Uterus (tissue), 4 donors: Measurements from ENCODE around the gene ST3GAL6. TPM values are rescaled to one million over a fixed set of nuclear protein-coding genes. Genes with fewer than 3 reads are reported as not detected.

Experiments
- DNase-seq, 2 donors: peaks; one replicate each; pipeline ENCODE4 v3.0.0-alpha.2; 2019 to 2020
- H3K27ac ChIP-seq, 2 donors: fragments of 200-600 bp; sonication (generic); 1 replicate in 1 of 2; 2 replicates in 1 of 2; pipeline ENCODE4 v1.5.1; 2016 to 2018
- H3K27me3 ChIP-seq, 2 donors: fragments of 200-600 bp; sonication (generic); one replicate each; pipeline ENCODE4 v1.5.1; 2018 to 2019; ENCODE audit warnings: control low read depth in 1 of 2
- H3K36me3 ChIP-seq, 2 donors: fragments of 200-600 bp; sonication (generic); one replicate each; pipeline ENCODE4 v1.5.1; 2019; ENCODE audit warnings: control low read depth in 1 of 2
- H3K4me1 ChIP-seq, 2 donors: fragments of 200-600 bp; sonication (generic); one replicate each; pipeline ENCODE4 v1.5.1; 2018 to 2019; ENCODE audit warnings: control low read depth in 1 of 2
- H3K4me3 ChIP-seq, 2 donors: fragments of 200-600 bp; sonication (generic); 1 replicate in 1 of 2; 2 replicates in 1 of 2; pipeline ENCODE4 v1.5.1; 2018 to 2019; ENCODE audit warnings: mild to moderate bottlenecking in 1 of 2
- H3K9me3 ChIP-seq, 2 donors: fragments of 200-600 bp; sonication (generic); one replicate each; pipeline ENCODE4 v1.5.1; 2019; ENCODE audit warnings: control low read depth in 1 of 2
- POLR2A ChIP-seq, 2 donors: fragments of 450-650 bp; IDR thresholded peaks; one replicate each; pipeline ENCODE4 v1.6.1; 2016; ENCODE audit warnings: antibody characterized with exemption in 2 of 2, mild to moderate bottlenecking in 1 of 2, moderate library complexity in 1 of 2
- intact Hi-C: fragments of 100-400 bp; cut with DNase I; formaldehyde crosslinking; loops from one replicate; pipeline ENCODE4 v1.15.1; 2023; ENCODE audit warnings: low total_unique reads
- total RNA-seq, 4 donors: library from RNA; depleted of rRNA in 3 of 4; stranded (reverse); fragments of >200 nt in 3 of 4; gene quantifications; one replicate each; pipeline versions ENCODE4 v1.1.0 to v1.2.4, GENCODE V29; 2014 to 2023
- TF ChIP-seq, protein P1 (sequence below), 4 experiments: fragments of 200-600 bp in 2 of 4; fragments of 450-650 bp in 2 of 4; sonication (generic) in 2 of 4; IDR thresholded peaks; one replicate each; pipeline ENCODE4 v1.5.1; 2016 to 2019; ENCODE audit warnings: antibody characterized with exemption in 4 of 4, mild to moderate bottlenecking in 2 of 4, moderate library complexity in 1 of 4
- donor health status: DM: yes; HTN: yes; CAD: no.

Gene ST3GAL6
- total RNA-seq, 4 donors from 2014 or later: 1.8 to 14.9 (median 9.6) TPM

DNA sequence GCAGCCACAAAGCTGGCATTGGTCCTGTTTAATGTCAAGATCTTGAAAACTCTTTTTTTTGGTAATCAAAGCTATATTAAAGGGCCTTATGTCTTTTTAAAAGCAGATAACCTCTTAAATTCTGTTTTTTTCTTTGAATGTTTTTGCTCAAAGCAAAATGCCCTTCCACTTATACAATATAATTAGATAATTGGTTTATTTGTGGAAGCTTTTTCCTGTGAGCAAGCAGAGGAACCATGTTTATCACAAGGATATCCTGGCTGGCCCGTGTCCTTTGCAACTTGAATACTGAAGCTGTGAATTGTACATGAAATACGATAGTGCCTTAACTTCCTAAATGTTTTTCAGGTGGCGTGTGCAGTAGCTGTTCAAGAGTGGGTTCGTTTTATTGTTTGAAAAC, 2.6 kb downstream of the ST3GAL6 start:
- H3K4me3 ChIP-seq: no peak overlapping the region
- no peaks in the 10 kb centered on the region for H3K4me1 ChIP-seq
- intact Hi-C loops: no loop called here
- no peak overlapping the region for H3K27ac ChIP-seq
- no peak for TF ChIP-seq POLR2A (IDR thresholded peaks at IDR 0.05)
- TF ChIP-seq, protein P1, sequence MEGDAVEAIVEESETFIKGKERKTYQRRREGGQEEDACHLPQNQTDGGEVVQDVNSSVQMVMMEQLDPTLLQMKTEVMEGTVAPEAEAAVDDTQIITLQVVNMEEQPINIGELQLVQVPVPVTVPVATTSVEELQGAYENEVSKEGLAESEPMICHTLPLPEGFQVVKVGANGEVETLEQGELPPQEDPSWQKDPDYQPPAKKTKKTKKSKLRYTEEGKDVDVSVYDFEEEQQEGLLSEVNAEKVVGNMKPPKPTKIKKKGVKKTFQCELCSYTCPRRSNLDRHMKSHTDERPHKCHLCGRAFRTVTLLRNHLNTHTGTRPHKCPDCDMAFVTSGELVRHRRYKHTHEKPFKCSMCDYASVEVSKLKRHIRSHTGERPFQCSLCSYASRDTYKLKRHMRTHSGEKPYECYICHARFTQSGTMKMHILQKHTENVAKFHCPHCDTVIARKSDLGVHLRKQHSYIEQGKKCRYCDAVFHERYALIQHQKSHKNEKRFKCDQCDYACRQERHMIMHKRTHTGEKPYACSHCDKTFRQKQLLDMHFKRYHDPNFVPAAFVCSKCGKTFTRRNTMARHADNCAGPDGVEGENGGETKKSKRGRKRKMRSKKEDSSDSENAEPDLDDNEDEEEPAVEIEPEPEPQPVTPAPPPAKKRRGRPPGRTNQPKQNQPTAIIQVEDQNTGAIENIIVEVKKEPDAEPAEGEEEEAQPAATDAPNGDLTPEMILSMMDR (IDR thresholded peaks at IDR 0.05): no peak
- DNase-seq: no peak
- no peaks in the 10 kb centered on the region for H3K9me3 ChIP-seq
- no peaks in the 10 kb centered on the region for H3K36me3 ChIP-seq
- H3K27me3 ChIP-seq: no peaks in the 10 kb centered on the region

DNA sequence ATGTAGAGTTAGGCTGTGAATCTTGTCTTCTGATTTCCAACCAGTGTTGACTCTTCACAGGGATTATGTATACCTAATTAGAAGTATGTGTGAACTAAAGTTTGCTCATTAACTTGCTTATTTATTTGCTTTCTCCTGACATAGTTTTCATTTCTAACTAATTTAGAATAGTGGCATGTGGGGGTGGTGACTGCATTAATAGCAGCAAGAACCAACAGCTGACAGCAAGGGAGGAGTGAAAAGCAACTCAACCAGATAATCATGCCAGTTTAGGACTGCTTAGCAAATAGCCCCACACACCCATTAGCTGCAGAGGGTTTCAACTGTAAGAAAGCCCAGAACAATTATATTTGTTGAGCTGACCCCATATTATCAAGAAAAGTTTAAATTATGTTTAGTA, 3.8 kb downstream of the ST3GAL6 start:
- Histone ChIP-seq H3K36me3 (no peaks in the 10 kb centered on the region), H3K27ac (no peak overlapping the region), H3K9me3 (no peaks in the 10 kb centered on the region), H3K4me3 (no peak overlapping the region), H3K4me1 (no peaks in the 10 kb centered on the region), H3K27me3 (no peaks in the 10 kb centered on the region)
- DNase-seq: no peak
- no peak for TF ChIP-seq POLR2A (IDR thresholded peaks at IDR 0.05)
- TF ChIP-seq, protein P1 (IDR thresholded peaks at IDR 0.05): no peak
- intact Hi-C loops: no loop called here

DNA sequence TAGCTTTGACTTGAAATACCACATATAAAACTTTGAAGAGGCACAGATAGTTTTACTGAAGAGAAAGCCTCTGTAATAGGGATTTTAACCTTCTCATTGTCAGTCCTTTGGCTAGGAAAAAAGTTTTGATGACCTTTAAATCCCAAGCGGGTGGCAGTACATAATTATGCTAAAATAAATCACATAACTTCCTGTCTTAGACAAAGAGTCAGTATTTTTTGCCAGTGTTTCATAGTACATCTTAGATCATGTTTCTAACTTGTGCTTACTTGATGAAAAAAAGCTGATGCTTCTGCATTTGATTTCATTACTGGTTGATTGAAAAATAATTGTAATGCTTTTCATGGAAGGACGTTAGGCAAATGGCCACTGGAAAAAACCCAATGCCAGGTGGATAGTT, 5.8 kb downstream of the ST3GAL6 start:
- TF ChIP-seq, protein P1 (IDR thresholded peaks at IDR 0.05): no peak
- no peak for TF ChIP-seq POLR2A (IDR thresholded peaks at IDR 0.05)
- no peaks in the 10 kb centered on the region for H3K9me3 ChIP-seq
- H3K36me3 ChIP-seq: no peaks in the 10 kb centered on the region
- H3K4me1 ChIP-seq: no peaks in the 10 kb centered on the region
- H3K27ac ChIP-seq: no peak overlapping the region
- no peak overlapping the region for H3K4me3 ChIP-seq
- no peaks in the 10 kb centered on the region for H3K27me3 ChIP-seq
- DNase-seq: no peak
- intact Hi-C loops: no loop called here

DNA sequence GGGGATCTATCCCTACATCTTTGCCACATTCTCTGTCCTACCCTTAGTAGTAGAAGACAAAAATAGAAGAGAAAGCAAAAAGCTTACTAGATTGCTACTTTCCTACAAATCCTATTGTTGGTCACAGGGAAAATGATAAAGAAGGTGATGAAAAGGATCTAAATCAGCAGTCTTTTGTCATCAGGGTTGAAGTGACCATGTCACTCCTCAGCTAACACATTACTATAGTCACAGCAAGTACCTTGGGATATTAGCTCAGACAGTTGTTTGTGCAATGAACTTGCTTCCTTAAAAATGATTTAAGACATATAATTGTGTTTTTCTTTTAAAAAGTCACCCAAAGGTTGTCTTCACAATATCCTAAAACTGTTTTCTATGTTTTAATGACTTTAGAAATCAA, 6.3 kb downstream of the ST3GAL6 start:
- intact Hi-C loops: no loop called here
- no peak for TF ChIP-seq POLR2A (IDR thresholded peaks at IDR 0.05)
- TF ChIP-seq, protein P1 (IDR thresholded peaks at IDR 0.05): no peak
- H3K27ac ChIP-seq: no peak overlapping the region
- no peaks in the 10 kb centered on the region for H3K4me1 ChIP-seq
- no peaks in the 10 kb centered on the region for H3K9me3 ChIP-seq
- H3K27me3 ChIP-seq: no peaks in the 10 kb centered on the region
- no peak overlapping the region for H3K4me3 ChIP-seq
- no peak for DNase-seq
- no peaks in the 10 kb centered on the region for H3K36me3 ChIP-seq

DNA sequence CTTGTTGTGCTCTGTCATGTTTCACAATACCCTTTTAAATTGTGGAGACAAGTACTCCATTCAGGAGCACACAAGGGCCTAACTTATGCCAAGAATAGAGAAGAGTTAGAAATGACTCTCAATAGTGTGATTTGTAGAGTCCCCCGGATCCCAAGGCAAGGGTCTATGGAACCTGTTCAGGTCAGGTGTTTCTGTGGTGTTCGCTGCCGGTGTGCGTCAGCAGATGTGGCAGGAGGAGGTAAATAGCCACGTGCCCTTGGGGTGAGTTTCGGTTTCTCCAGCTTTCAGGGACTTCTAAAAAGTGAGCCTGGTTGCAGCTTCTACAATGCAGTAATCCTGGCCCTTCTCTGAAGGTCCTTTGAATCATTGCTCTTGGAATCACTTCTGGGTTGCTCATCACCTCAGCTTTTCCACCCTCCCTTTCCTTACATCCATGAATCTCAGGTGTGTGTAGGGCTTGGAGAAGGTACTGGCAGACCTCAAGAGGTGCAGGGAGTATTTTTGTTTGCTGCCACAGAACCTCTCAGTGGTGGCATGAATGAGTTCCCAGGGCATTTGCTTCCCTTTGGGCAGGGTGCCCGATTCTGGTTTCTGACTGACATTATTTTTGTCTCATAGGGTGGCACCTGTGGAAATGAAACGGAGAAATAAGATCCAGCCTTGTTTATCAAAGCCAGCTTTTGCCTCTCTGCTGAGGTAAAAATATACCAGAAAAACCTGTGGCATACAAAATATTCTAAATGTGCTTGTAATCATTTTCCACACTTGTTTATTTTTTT, 7.3 kb downstream of the ST3GAL6 start:
- Histone ChIP-seq H3K4me3 (no peak overlapping the region), H3K9me3 (no peaks in the 10 kb centered on the region), H3K4me1 (no peaks in the 10 kb centered on the region), H3K27me3 (no peaks in the 10 kb centered on the region), H3K27ac (no peak overlapping the region), H3K36me3 (no peaks in the 10 kb centered on the region)
- no peak for DNase-seq
- intact Hi-C loops: no loop called here
- no peak for TF ChIP-seq POLR2A (IDR thresholded peaks at IDR 0.05)
- TF ChIP-seq, protein P1 (IDR thresholded peaks at IDR 0.05): no peak
